K562 (cell line): Measurements from ENCODE around the gene SAT2. TPM values are rescaled to one million over a fixed set of nuclear protein-coding genes. Genes with fewer than 3 reads are reported as not detected.

Experiments used
- CC2D1A ChIP-seq: fragments of 450-650 bp; IDR thresholded peaks from 2 replicates; pipeline ENCODE4 v1.6.1; 2017; ENCODE audit warnings: mild to moderate bottlenecking
- EHMT2 ChIP-seq: fragments of 450-650 bp; IDR thresholded peaks from 2 replicates; pipeline ENCODE4 v1.6.1; 2018; ENCODE audit warnings: antibody characterized with exemption
- FOXK2 ChIP-seq, 2 experiments: fragments of 450-650 bp; IDR thresholded peaks in 1 of 2; conservative IDR thresholded peaks in 1 of 2; 2 replicates each; pipeline ENCODE4 v1.6.1; 2016; ENCODE audit warnings: low read depth in 2 of 2, mild to moderate bottlenecking in 1 of 2
- HMGXB4 ChIP-seq: sonication (generic); formaldehyde crosslinking; IDR thresholded peaks from 2 replicates; pipeline ENCODE4 v1.8.1; 2023; ENCODE audit warnings: mild to moderate bottlenecking, missing genetic modification reagents
- KDM5B ChIP-seq: fragments of 200-600 bp; sonication (generic); IDR thresholded peaks from 2 replicates; pipeline ENCODE4 v1.6.1; 2012; ENCODE audit warnings: low read depth, mild to moderate bottlenecking, moderate library complexity, low read length, control low read depth, inconsistent platforms; ENCODE audit not compliant: insufficient replicate concordance
- MEF2D ChIP-seq: conservative IDR thresholded peaks from 2 replicates; pipeline ENCODE4 v1.6.1; 2016; ENCODE audit warnings: low read depth, missing genetic modification characterization, missing compliant biosample characterization
- MYBL2 ChIP-seq, 2 experiments: fragments of 450-650 bp in 1 of 2; sonication (generic) in 1 of 2; formaldehyde crosslinking in 1 of 2; IDR thresholded peaks; 2 replicates each; pipeline versions ENCODE4 v1.6.1 to v1.8.1; 2017 to 2022; ENCODE audit warnings: borderline replicate concordance in 1 of 2, inconsistent platforms in 1 of 2, low read depth in 1 of 2, mild to moderate bottlenecking in 1 of 2, missing genetic modification reagents in 1 of 2, moderate library complexity in 1 of 2
- NR2C2 ChIP-seq, 2 experiments: fragments of 200-800 bp in 1 of 2; sonication (Bioruptor generic) in 1 of 2; sonication (generic) in 1 of 2; formaldehyde crosslinking in 1 of 2; IDR thresholded peaks; 2 replicates each; pipeline versions ENCODE4 v1.6.1 to v1.8.0; 2016 to 2022; ENCODE audit warnings: mild to moderate bottlenecking in 1 of 2, missing compliant biosample characterization in 1 of 2, missing genetic modification characterization in 1 of 2, missing genetic modification reagents in 1 of 2
- NR2F6 ChIP-seq: fragments of 450-650 bp; formaldehyde crosslinking; IDR thresholded peaks from 2 replicates; pipeline ENCODE4 v1.4.0; 2020; ENCODE audit warnings: mild to moderate bottlenecking
- ZBTB9 ChIP-seq: fragments of 450-650 bp; formaldehyde crosslinking; IDR thresholded peaks from 2 replicates; pipeline ENCODE4 v1.4.0; 2020; ENCODE audit warnings: mild to moderate bottlenecking, moderate library complexity
- ZEB2 ChIP-seq: fragments of 450-650 bp; IDR thresholded peaks from 2 replicates; pipeline ENCODE4 v1.6.1; 2016
- ZFX ChIP-seq: sonication (generic); formaldehyde crosslinking; IDR thresholded peaks from 2 replicates; pipeline ENCODE4 v1.8.0; 2022; ENCODE audit warnings: mild to moderate bottlenecking, missing genetic modification reagents, moderate library complexity
- ZNF217 ChIP-seq: sonication (generic); formaldehyde crosslinking; IDR thresholded peaks from 2 replicates; pipeline ENCODE4 v1.8.0; 2022; ENCODE audit warnings: mild to moderate bottlenecking, missing genetic modification reagents
- ZNF24 ChIP-seq: fragments of 450-650 bp; IDR thresholded peaks from 2 replicates; pipeline ENCODE4 v1.6.1; 2016
- ZNF384 ChIP-seq: IDR thresholded peaks from 2 replicates; pipeline ENCODE4 v1.6.1; 2012; ENCODE audit warnings: low read depth, low read length, improper control_type of control experiment
- polyA plus RNA-seq, 8 experiments: library from polyadenylated mRNA; depleted of rRNA in 4 of 8; stranded (reverse) in 5 of 8; unstranded in 3 of 8; fragments of >200 nt; fragmentation: Nextera tagmentation in 2 of 8; fragmentation: Illumina TruSeq in 1 of 8; extraction: Ambion mirVana in 2 of 8; extraction: Trizol in 1 of 8; gene quantifications; 2 replicates each; pipeline versions ENCODE4 v1.2.1 to v1.2.3, GENCODE V29; 2011 to 2014; ENCODE audit warnings: inconsistent platforms in 1 of 8, missing spikeins in 1 of 8
- total RNA-seq, 7 experiments: library from RNA; depleted of rRNA in 6 of 7; stranded (reverse); fragments of >200 nt in 6 of 7; fragmentation: Illumina TruSeq in 2 of 7; extraction: Trizol in 2 of 7; gene quantifications; 2 replicates each; pipeline versions ENCODE4 v1.2.1 to v1.2.3, GENCODE V29; 2011 to 2021; ENCODE audit warnings: low replicate concordance in 1 of 7
- TF ChIP-seq, protein P1 (sequence below): fragments of 450-650 bp; conservative IDR thresholded peaks from 2 replicates; pipeline ENCODE4 v1.6.1; 2016; ENCODE audit warnings: missing genetic modification characterization, low read depth, mild to moderate bottlenecking, control low read depth, missing compliant biosample characterization
- TF ChIP-seq, protein P2 (sequence below): sonication (generic); formaldehyde crosslinking; IDR thresholded peaks from 2 replicates; pipeline ENCODE4 v1.8.1; 2022; ENCODE audit warnings: missing genetic modification reagents

The SAT2 gene
- total and polyA plus RNA-seq, 9 of the 15 experiments (the other 6 are each of a cell fraction or from before 2014, with no cell fraction given) = 2.0 to 8.0 (median 5.3) TPM

- TF ChIP-seq MYBL2 (IDR thresholded peaks at IDR 0.05; ENCODE audit: low read depth) = no peak
- no peak for TF ChIP-seq MYBL2 (CRISPR knock-in tag; IDR thresholded peaks at IDR 0.05; ENCODE audit: borderline replicate concordance)
- no peak for TF ChIP-seq NR2F6 (CRISPR knock-in tag)
- peak; percentile 64 for TF ChIP-seq ZFX (CRISPR knock-in tag)
- 0 out of 2 replicates have a peak, but pooled peaks have one; percentile 11 for TF ChIP-seq ZNF24
- TF ChIP-seq, protein P1, sequence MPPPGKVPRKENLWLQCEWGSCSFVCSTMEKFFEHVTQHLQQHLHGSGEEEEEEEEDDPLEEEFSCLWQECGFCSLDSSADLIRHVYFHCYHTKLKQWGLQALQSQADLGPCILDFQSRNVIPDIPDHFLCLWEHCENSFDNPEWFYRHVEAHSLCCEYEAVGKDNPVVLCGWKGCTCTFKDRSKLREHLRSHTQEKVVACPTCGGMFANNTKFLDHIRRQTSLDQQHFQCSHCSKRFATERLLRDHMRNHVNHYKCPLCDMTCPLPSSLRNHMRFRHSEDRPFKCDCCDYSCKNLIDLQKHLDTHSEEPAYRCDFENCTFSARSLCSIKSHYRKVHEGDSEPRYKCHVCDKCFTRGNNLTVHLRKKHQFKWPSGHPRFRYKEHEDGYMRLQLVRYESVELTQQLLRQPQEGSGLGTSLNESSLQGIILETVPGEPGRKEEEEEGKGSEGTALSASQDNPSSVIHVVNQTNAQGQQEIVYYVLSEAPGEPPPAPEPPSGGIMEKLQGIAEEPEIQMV = peak; percentile 67; the same call in 1 of the 2 replicates
- 0 out of 2 replicates have a peak, but pooled peaks have one; percentile 15 for TF ChIP-seq ZEB2
- TF ChIP-seq ZBTB9 (CRISPR knock-in tag) = no peak
- TF ChIP-seq FOXK2 (conservative IDR thresholded peaks at IDR 0.05 in 1 of 2, IDR thresholded peaks at IDR 0.05 in 1 of 2; ENCODE audit: low read depth in 2 of 2) = 0 out of 4 replicates have a peak, but pooled peaks of 1 of the 2 experiments have one; percentile 21
- TF ChIP-seq KDM5B = no peak
- TF ChIP-seq HMGXB4 (CRISPR knock-in tag) = no peak
- TF ChIP-seq, protein P2, sequence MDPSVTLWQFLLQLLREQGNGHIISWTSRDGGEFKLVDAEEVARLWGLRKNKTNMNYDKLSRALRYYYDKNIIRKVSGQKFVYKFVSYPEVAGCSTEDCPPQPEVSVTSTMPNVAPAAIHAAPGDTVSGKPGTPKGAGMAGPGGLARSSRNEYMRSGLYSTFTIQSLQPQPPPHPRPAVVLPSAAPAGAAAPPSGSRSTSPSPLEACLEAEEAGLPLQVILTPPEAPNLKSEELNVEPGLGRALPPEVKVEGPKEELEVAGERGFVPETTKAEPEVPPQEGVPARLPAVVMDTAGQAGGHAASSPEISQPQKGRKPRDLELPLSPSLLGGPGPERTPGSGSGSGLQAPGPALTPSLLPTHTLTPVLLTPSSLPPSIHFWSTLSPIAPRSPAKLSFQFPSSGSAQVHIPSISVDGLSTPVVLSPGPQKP (CRISPR knock-in tag) = no peak
- no peak for TF ChIP-seq NR2C2 (CRISPR knock-in tag; IDR thresholded peaks at IDR 0.05)
- TF ChIP-seq NR2C2 (tag; IDR thresholded peaks at IDR 0.05) = peak; percentile 25; the same call in 1 of the 2 replicates
- TF ChIP-seq ZNF217 (CRISPR knock-in tag) = no peak
- TF ChIP-seq CC2D1A = 0 out of 2 replicates have a peak, but pooled peaks have one; percentile 20
- no peak for TF ChIP-seq MEF2D
- TF ChIP-seq ZNF384 = 0 out of 2 replicates have a peak, but pooled peaks have one; percentile 49
- no peak for TF ChIP-seq EHMT2
- TF ChIP-seq, all 486 proteins: peak for 11
Measured at GRCh38 chr17:7632492-7632894, 4.9 kb upstream of the SAT2 start (continued).
